NT2/D1 (cell line): ENCODE measurements around the gene USP7.

ENCODE experiments used
- SUZ12 ChIP-seq: IDR thresholded peaks from 2 replicates; pipeline ENCODE4 v1.6.1; 2011; ENCODE audit not compliant: insufficient read length, insufficient read depth; ENCODE audit errors: extremely low read depth
- YY1 ChIP-seq: IDR thresholded peaks from 2 replicates; pipeline ENCODE4 v1.6.1; 2011; ENCODE audit not compliant: insufficient read length, insufficient read depth
- ZNF274 ChIP-seq: IDR thresholded peaks from 2 replicates; pipeline ENCODE4 v1.6.1; 2011; ENCODE audit warnings: mild to moderate bottlenecking, low read depth, low read length

DNA sequence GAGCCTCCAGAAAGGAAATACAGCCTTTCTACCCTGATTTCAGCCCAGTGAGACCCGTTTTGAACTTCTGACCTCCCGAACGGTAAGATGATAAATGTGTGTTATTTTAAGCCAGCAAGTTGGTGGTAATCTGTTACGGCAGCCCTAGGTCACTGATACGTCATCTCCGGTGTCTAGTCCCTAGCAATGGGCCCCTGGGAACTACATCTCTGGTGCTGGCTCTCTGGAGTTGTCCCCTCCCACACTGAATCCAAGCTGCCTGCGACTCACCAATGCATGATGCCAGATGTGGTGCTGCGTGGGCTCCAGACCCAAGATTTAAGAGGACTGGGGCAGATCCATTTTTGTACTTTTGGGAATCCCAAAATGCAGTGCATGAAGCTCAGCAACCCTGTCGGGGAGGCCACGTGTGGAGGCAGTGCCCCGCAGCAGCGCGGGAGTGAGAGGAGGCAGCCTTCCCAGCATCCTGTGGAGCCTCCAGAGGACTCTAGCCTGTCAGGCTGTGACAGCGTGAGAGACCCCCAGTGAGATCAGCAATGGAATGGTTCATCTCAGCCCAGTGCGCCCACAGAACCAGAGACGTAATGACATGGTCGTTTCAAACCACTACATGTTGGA lies 43.6 kb upstream of the USP7 start:
- TF ChIP-seq YY1, result no peak
- no peak for TF ChIP-seq ZNF274
- no peak for TF ChIP-seq SUZ12
